GM21423 (cell line): ENCODE results near the gene LAIR2.

Source experiments
- ATAC-seq: cut with Tn5 transposase; IDR thresholded peaks from one replicate; pipeline ENCODE4 v1.9.1; 2021; ENCODE audit warnings: mild to moderate bottlenecking, moderate library complexity; ENCODE audit not compliant: unreplicated experiment

LAIR2 gene

GRCh38 chr19:54530866-54531265, 28.2 kb downstream of the LAIR2 start:
- ATAC-seq: no peak

GRCh38 chr19:54532528-54532927, 29.9 kb downstream of the LAIR2 start:
- ATAC-seq: peak; percentile 73

GRCh38 chr19:54533476-54533875, 30.8 kb downstream of the LAIR2 start:
- no peak for ATAC-seq

GRCh38 chr19:54534156-54534555, 31.5 kb downstream of the LAIR2 start:
- no peak for ATAC-seq

- no peak for ATAC-seq
Observed at GRCh38 chr19:54535601-54536000, 33.0 kb downstream of the LAIR2 start.

GRCh38 chr19:54536956-54537355, 34.3 kb downstream of the LAIR2 start:
- ATAC-seq: no peak

GRCh38 chr19:54541712-54542111, 39.1 kb downstream of the LAIR2 start:
- ATAC-seq: no peak

GRCh38 chr19:54548806-54549205, 46.2 kb downstream of the LAIR2 start:
- ATAC-seq: no peak

- no peak for ATAC-seq
Observed at GRCh38 chr19:54549224-54549623, 46.6 kb downstream of the LAIR2 start.

- ATAC-seq: no peak
Observed at GRCh38 chr19:54551293-54551692, 48.7 kb downstream of the LAIR2 start.

GRCh38 chr19:54551950-54552912, 49.6 kb downstream of the LAIR2 start:
- ATAC-seq: no peak

GRCh38 chr19:54552913-54553310, 50.3 kb downstream of the LAIR2 start:
- ATAC-seq: no peak

- no peak for ATAC-seq
Observed at GRCh38 chr19:54554006-54554405, 51.4 kb downstream of the LAIR2 start.

GRCh38 chr19:54554896-54555295, 52.3 kb downstream of the LAIR2 start:
- no peak for ATAC-seq

GRCh38 chr19:54556194-54556593, 53.6 kb downstream of the LAIR2 start:
- no peak for ATAC-seq

GRCh38 chr19:54558339-54558738, 55.7 kb downstream of the LAIR2 start:
- no peak for ATAC-seq
